ENCODE data around the gene FAM83D. TPM values are rescaled to one million over a fixed set of nuclear protein-coding genes. Genes with fewer than 3 reads are reported as not detected.

The FAM83D gene
- total RNA-seq, 3 donors from 2014 or later = 1.3 to 1.9 (median 1.4) TPM

GRCh38 chr20:38935285-38935684, 9.1 kb downstream of the FAM83D start:
- H3K27me3 Mint-ChIP-seq (ENCODE audit: low read depth) = no peaks in the 10 kb centered on the region
- H3K4me3 Mint-ChIP-seq = no peak overlapping the region
- ATAC-seq (no peak), DNase-seq (no peak)
- H3K36me3 Mint-ChIP-seq (ENCODE audit: insufficient read depth) = peaks cover 2% of the 10 kb centered on the region
- H3K4me1 Mint-ChIP-seq (ENCODE audit: low read depth) = no peaks in the 10 kb centered on the region
- no peaks in the 10 kb centered on the region for H3K9me3 Mint-ChIP-seq

- Mint-ChIP-seq H3K4me3 (no peak overlapping the region), H3K9me3 (no peaks in the 10 kb centered on the region), H3K4me1 (ENCODE audit: low read depth) (no peaks in the 10 kb centered on the region), H3K36me3 (ENCODE audit: insufficient read depth) (peaks cover 2% of the 10 kb centered on the region), H3K27me3 (ENCODE audit: low read depth) (no peaks in the 10 kb centered on the region)
- no peak for ATAC-seq
- DNase-seq = no peak
Observed at GRCh38 chr20:38935967-38936407, 9.8 kb downstream of the FAM83D start.

- peaks cover 2% of the 10 kb centered on the region for H3K36me3 Mint-ChIP-seq (ENCODE audit: insufficient read depth)
- DNase-seq (no peak), ATAC-seq (no peak)
- H3K4me1 Mint-ChIP-seq (ENCODE audit: low read depth) = no peaks in the 10 kb centered on the region
- no peak overlapping the region for H3K4me3 Mint-ChIP-seq
- H3K27me3 Mint-ChIP-seq (ENCODE audit: low read depth) = no peaks in the 10 kb centered on the region
- no peaks in the 10 kb centered on the region for H3K9me3 Mint-ChIP-seq
Observed at GRCh38 chr20:38937000-38937399, 10.8 kb downstream of the FAM83D start.

GRCh38 chr20:38937978-38938473, 11.8 kb downstream of the FAM83D start:
- Mint-ChIP-seq H3K36me3 (ENCODE audit: insufficient read depth) (peaks cover 4% of the 10 kb centered on the region), H3K4me1 (ENCODE audit: low read depth) (no peaks in the 10 kb centered on the region), H3K9me3 (no peaks in the 10 kb centered on the region), H3K4me3 (no peak overlapping the region), H3K27me3 (ENCODE audit: low read depth) (no peaks in the 10 kb centered on the region)
- no peak for DNase-seq
- ATAC-seq = no peak

- Mint-ChIP-seq H3K4me3 (no peak overlapping the region), H3K4me1 (ENCODE audit: low read depth) (no peaks in the 10 kb centered on the region), H3K36me3 (ENCODE audit: insufficient read depth) (peaks cover 4% of the 10 kb centered on the region), H3K27me3 (ENCODE audit: low read depth) (no peaks in the 10 kb centered on the region), H3K9me3 (no peaks in the 10 kb centered on the region)
- no peak for DNase-seq
- ATAC-seq = no peak
Observed at GRCh38 chr20:38939686-38940085, 13.5 kb downstream of the FAM83D start.

- ATAC-seq (no peak), DNase-seq (no peak)
- H3K4me1 Mint-ChIP-seq (ENCODE audit: low read depth) = no peaks in the 10 kb centered on the region
- H3K36me3 Mint-ChIP-seq (ENCODE audit: insufficient read depth) = peaks cover 4% of the 10 kb centered on the region
- H3K9me3 Mint-ChIP-seq = no peaks in the 10 kb centered on the region
- no peak overlapping the region for H3K4me3 Mint-ChIP-seq
- H3K27me3 Mint-ChIP-seq (ENCODE audit: low read depth) = no peaks in the 10 kb centered on the region
Observed at GRCh38 chr20:38940644-38941043, 14.4 kb downstream of the FAM83D start.

- Mint-ChIP-seq H3K27me3 (ENCODE audit: low read depth) (no peaks in the 10 kb centered on the region), H3K36me3 (ENCODE audit: insufficient read depth) (peaks cover 4% of the 10 kb centered on the region), H3K4me1 (ENCODE audit: low read depth) (no peaks in the 10 kb centered on the region), H3K9me3 (no peaks in the 10 kb centered on the region), H3K4me3 (no peak overlapping the region)
- no peak for ATAC-seq
- no peak for DNase-seq
Observed at GRCh38 chr20:38941726-38942389, 15.6 kb downstream of the FAM83D start.

- DNase-seq = no peak
- no peaks in the 10 kb centered on the region for H3K4me1 Mint-ChIP-seq (ENCODE audit: low read depth)
- H3K4me3 Mint-ChIP-seq = no peak overlapping the region
- peaks cover 5% of the 10 kb centered on the region for H3K36me3 Mint-ChIP-seq (ENCODE audit: insufficient read depth)
- H3K9me3 Mint-ChIP-seq = no peaks in the 10 kb centered on the region
- H3K27me3 Mint-ChIP-seq (ENCODE audit: low read depth) = no peaks in the 10 kb centered on the region
- no peak for ATAC-seq
Observed at GRCh38 chr20:38945012-38945411, 18.8 kb downstream of the FAM83D start.

- no peak for DNase-seq
- no peak for ATAC-seq
- H3K36me3 Mint-ChIP-seq (ENCODE audit: insufficient read depth) = peaks cover 5% of the 10 kb centered on the region
Observed at GRCh38 chr20:38946836-38947235, 20.6 kb downstream of the FAM83D start.

GRCh38 chr20:38947931-38948362, 21.7 kb downstream of the FAM83D start:
- DNase-seq (no peak), ATAC-seq (no peak)
- no peaks in the 10 kb centered on the region for H3K4me1 Mint-ChIP-seq (ENCODE audit: low read depth)
- no peak overlapping the region for H3K4me3 Mint-ChIP-seq
- H3K9me3 Mint-ChIP-seq = no peaks in the 10 kb centered on the region
- no peaks in the 10 kb centered on the region for H3K27me3 Mint-ChIP-seq (ENCODE audit: low read depth)
- H3K36me3 Mint-ChIP-seq (ENCODE audit: insufficient read depth) = peaks cover 3% of the 10 kb centered on the region

More at GRCh38 chr20:38946836-38947235, 20.6 kb downstream of the FAM83D start:
- Mint-ChIP-seq H3K4me3 (no peak overlapping the region), H3K4me1 (ENCODE audit: low read depth) (no peaks in the 10 kb centered on the region), H3K9me3 (no peaks in the 10 kb centered on the region), H3K27me3 (ENCODE audit: low read depth) (no peaks in the 10 kb centered on the region)

- peaks cover 3% of the 10 kb centered on the region for H3K36me3 Mint-ChIP-seq (ENCODE audit: insufficient read depth)
- H3K4me3 Mint-ChIP-seq = no peak overlapping the region
- no peaks in the 10 kb centered on the region for H3K27me3 Mint-ChIP-seq (ENCODE audit: low read depth)
- DNase-seq (no peak), ATAC-seq (no peak)
- H3K4me1 Mint-ChIP-seq (ENCODE audit: low read depth) = no peaks in the 10 kb centered on the region
- H3K9me3 Mint-ChIP-seq = no peaks in the 10 kb centered on the region
Observed at GRCh38 chr20:38950254-38950653, 24.0 kb downstream of the FAM83D start.

- Mint-ChIP-seq H3K4me1 (ENCODE audit: low read depth) (no peaks in the 10 kb centered on the region), H3K4me3 (no peak overlapping the region), H3K27me3 (ENCODE audit: low read depth) (no peaks in the 10 kb centered on the region), H3K9me3 (no peaks in the 10 kb centered on the region), H3K36me3 (ENCODE audit: insufficient read depth) (peaks cover 3% of the 10 kb centered on the region)
- ATAC-seq = no peak
- no peak for DNase-seq
Observed at GRCh38 chr20:38951611-38952010, 25.4 kb downstream of the FAM83D start.

- ATAC-seq = no peak
- Mint-ChIP-seq H3K4me3 (no peak overlapping the region), H3K27me3 (ENCODE audit: low read depth) (no peaks in the 10 kb centered on the region), H3K36me3 (ENCODE audit: insufficient read depth) (peaks cover 3% of the 10 kb centered on the region), H3K4me1 (ENCODE audit: low read depth) (no peaks in the 10 kb centered on the region), H3K9me3 (no peaks in the 10 kb centered on the region)
- no peak for DNase-seq
Observed at GRCh38 chr20:38952153-38952552, 25.9 kb downstream of the FAM83D start.

- Mint-ChIP-seq H3K9me3 (no peaks in the 10 kb centered on the region), H3K4me3 (no peak overlapping the region), H3K27me3 (ENCODE audit: low read depth) (no peaks in the 10 kb centered on the region), H3K4me1 (ENCODE audit: low read depth) (no peaks in the 10 kb centered on the region), H3K36me3 (ENCODE audit: insufficient read depth) (no peaks in the 10 kb centered on the region)
- ATAC-seq = no peak
- no peak for DNase-seq
Observed at GRCh38 chr20:38953630-38954340, 27.6 kb downstream of the FAM83D start.
